ENCODE results near the gene LRBA. TPM values are rescaled to one million over a fixed set of nuclear protein-coding genes. Genes with fewer than 3 reads are reported as not detected.
A peak's percentile ranks its signal among the peaks of the same experiment; 100 is the strongest.

Gene LRBA
- total and polyA plus RNA-seq, 8 donors = 43.3 to 62.5 (median 52.3) TPM

DNA sequence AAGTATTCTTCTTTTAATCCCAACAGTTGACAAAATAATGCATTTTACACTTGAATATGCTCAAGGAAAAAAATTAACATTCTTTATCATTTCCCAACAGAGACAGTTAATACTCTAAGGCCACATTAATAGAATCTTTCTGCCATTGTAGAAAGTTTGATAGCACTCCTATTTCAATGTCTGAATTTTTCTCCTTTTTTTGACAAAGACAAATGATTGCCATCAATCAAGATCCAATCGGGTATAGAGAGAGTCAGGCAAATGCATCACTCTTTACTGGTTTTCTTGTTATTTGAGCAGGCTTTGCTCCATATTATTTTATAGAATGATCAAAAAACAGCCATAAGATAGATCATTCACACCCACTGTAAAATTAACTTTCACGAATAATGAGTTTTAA lies 387.0 kb downstream of the LRBA start:
- Histone ChIP-seq H3K27ac (no peak overlapping the region), H3K4me3 (no peak overlapping the region), H3K9me3 (peaks cover 0 to 8% of the 10 kb centered on the region in 2 donors), H3K36me3 (no peaks in the 10 kb centered on the region), H3K4me1 (no peaks in the 10 kb centered on the region), H3K27me3 (no peaks in the 10 kb centered on the region)
- TF ChIP-seq, protein P1, sequence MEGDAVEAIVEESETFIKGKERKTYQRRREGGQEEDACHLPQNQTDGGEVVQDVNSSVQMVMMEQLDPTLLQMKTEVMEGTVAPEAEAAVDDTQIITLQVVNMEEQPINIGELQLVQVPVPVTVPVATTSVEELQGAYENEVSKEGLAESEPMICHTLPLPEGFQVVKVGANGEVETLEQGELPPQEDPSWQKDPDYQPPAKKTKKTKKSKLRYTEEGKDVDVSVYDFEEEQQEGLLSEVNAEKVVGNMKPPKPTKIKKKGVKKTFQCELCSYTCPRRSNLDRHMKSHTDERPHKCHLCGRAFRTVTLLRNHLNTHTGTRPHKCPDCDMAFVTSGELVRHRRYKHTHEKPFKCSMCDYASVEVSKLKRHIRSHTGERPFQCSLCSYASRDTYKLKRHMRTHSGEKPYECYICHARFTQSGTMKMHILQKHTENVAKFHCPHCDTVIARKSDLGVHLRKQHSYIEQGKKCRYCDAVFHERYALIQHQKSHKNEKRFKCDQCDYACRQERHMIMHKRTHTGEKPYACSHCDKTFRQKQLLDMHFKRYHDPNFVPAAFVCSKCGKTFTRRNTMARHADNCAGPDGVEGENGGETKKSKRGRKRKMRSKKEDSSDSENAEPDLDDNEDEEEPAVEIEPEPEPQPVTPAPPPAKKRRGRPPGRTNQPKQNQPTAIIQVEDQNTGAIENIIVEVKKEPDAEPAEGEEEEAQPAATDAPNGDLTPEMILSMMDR (IDR thresholded peaks at IDR 0.05) = no peak
- intact Hi-C loops (cut with DNase I) = no loop called here
- ATAC-seq (no peak), DNase-seq (no peak)

DNA sequence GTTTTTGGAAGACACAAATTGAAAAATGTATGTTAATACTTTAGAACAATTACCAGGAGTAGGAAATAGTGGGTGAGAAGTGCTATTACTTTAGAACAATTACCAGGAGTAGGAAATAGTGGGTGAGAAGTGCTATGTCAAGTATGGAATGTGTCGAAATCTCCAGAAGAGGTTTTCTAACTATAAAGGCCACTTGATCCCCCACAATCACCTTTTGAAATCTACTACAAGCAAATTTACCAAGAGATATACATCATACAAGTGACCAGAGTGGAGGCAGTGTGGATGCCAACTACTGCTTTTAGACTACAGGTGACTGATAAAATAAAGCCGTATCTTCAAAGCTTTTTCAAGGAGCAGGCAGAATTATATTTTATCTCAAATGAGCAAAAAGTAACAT lies 390.1 kb downstream of the LRBA start:
- DNase-seq = peak in 1 of 4 donors; percentile 40
- Histone ChIP-seq H3K27me3 (no peaks in the 10 kb centered on the region), H3K4me3 (no peak overlapping the region), H3K36me3 (no peaks in the 10 kb centered on the region), H3K9me3 (no peaks in the 10 kb centered on the region), H3K27ac (no peak overlapping the region), H3K4me1 (no peaks in the 10 kb centered on the region)
- intact Hi-C loops (cut with DNase I) = no loop called here
- ATAC-seq = peak; percentile 84
- TF ChIP-seq, protein P1 (IDR thresholded peaks at IDR 0.05) = no peak

DNA sequence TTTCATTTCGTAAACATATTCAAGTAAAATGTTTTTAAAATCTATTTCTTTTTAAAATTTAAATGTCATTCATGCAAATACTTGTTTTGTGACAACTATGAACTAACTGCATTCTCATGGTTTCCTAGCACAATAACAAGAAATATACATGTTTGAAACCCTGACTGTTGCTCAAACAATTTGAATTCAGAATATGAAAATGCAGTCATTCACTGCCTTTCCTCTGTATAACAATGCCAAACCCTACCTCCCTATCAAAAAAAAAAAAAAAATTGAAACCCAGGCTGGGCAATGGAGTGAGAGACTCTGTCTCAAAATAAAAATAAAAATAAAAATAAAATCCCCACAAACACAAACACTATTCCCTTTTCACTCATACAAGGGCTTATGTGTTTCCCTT lies 391.0 kb downstream of the LRBA start:
- no peaks in the 10 kb centered on the region for H3K36me3 ChIP-seq
- H3K4me1 ChIP-seq = no peaks in the 10 kb centered on the region
- ATAC-seq (no peak), DNase-seq (no peak)
- TF ChIP-seq, protein P1 (IDR thresholded peaks at IDR 0.05) = no peak
- no peaks in the 10 kb centered on the region for H3K27me3 ChIP-seq
- H3K27ac ChIP-seq = no peak overlapping the region
- no peaks in the 10 kb centered on the region for H3K9me3 ChIP-seq
- intact Hi-C loops (cut with DNase I) = no loop called here
- H3K4me3 ChIP-seq = no peak overlapping the region

DNA sequence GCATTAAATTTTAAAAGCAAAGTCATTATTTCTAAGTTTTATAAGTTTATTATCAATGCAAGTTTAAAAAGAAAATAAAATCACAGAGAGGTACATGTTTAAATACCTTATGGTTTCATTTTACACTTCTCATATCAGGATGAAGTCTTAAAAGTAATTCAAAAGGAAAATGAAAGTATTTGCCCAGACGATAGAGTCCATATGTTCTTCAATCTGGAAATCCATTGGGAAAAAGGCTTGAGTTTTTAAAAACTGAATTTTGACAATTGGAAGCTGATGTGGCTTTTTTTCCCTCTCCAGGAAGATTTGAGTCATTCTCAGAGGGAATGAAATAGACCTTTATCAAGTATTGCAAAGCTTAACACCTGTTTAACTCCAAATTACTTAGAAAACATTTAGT lies 396.0 kb downstream of the LRBA start:
- H3K27me3 ChIP-seq = no peaks in the 10 kb centered on the region
- intact Hi-C loops (cut with DNase I) = no loop called here
- H3K4me3 ChIP-seq = no peak overlapping the region
- ATAC-seq (no peak), DNase-seq (peak in 1 of 4 donors; percentile 7)
- no peaks in the 10 kb centered on the region for H3K36me3 ChIP-seq
- H3K4me1 ChIP-seq = no peaks in the 10 kb centered on the region
- H3K27ac ChIP-seq = no peak overlapping the region
- TF ChIP-seq, protein P1 (IDR thresholded peaks at IDR 0.05) = no peak
- no peaks in the 10 kb centered on the region for H3K9me3 ChIP-seq

DNA sequence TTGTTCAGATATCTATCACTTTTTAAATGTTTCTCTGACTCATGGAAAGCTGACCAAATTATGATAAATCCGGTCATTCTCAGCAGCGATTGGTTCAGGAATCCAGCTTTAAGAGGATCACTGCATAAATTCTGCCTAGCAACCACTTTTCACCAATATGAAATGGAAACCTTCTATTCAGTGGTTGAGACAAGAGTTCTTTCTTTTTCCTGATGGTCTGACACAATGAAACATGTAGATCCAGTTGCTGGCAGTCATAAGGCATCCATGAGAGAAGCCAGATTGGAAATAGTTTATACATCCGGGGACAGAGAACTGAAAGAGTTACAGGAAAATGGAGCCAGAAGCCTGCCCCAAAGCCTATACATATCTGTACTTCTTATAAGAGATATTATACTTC lies 406.0 kb downstream of the LRBA start:
- Histone ChIP-seq H3K9me3 (no peaks in the 10 kb centered on the region), H3K4me3 (no peak overlapping the region), H3K36me3 (no peaks in the 10 kb centered on the region), H3K27me3 (no peaks in the 10 kb centered on the region), H3K27ac (no peak overlapping the region), H3K4me1 (no peaks in the 10 kb centered on the region)
- TF ChIP-seq, protein P1 (IDR thresholded peaks at IDR 0.05) = no peak
- intact Hi-C loops (cut with DNase I) = no loop called here
- no peak for ATAC-seq
- no peak for DNase-seq
